Neural cell (in vitro differentiated cells): ENCODE results near the gene SPINDOC. TPM values are rescaled to one million over a fixed set of nuclear protein-coding genes. Genes with fewer than 3 reads are reported as not detected.

Source experiments
- H2AFZ ChIP-seq: fragments of 200-600, 300-800 bp; sonication (generic), shearing (Covaris generic); 2 replicates; pipeline ENCODE4 v1.6.0; 2014; ENCODE audit warnings: low read depth, mild to moderate bottlenecking, antibody characterized with exemption, low read length, moderate library complexity
- H3F3A ChIP-seq: fragments of 200-600 bp; shearing (Covaris generic); 2 replicates; pipeline ENCODE4 v1.6.1; 2016; ENCODE audit warnings: mild to moderate bottlenecking, moderate library complexity, mixed read lengths, antibody characterized with exemption, low read length; ENCODE audit not compliant: insufficient read depth, poor library complexity, severe bottlenecking
- H3K27ac ChIP-seq: fragments of 200-600, 300-800 bp; sonication (generic), shearing (Covaris generic); 2 replicates; pipeline ENCODE4 v1.5.1; 2014; ENCODE audit warnings: mild to moderate bottlenecking, low read length, moderate library complexity
- H3K27me3 ChIP-seq: fragments of 300-800, 200-600 bp; sonication (generic), shearing (Covaris generic); 2 replicates; pipeline ENCODE4 v1.6.0; 2014; ENCODE audit warnings: mild to moderate bottlenecking, low read depth, low read length, moderate library complexity; ENCODE audit not compliant: insufficient read depth
- H3K36me3 ChIP-seq: fragments of 300-800, 200-600 bp; sonication (generic), shearing (Covaris generic); 2 replicates; pipeline ENCODE4 v1.5.1; 2014; ENCODE audit warnings: mild to moderate bottlenecking, antibody characterized with exemption, low read length, moderate library complexity; ENCODE audit not compliant: insufficient read depth
- H3K4me2 ChIP-seq: fragments of 300-800, 200-600 bp; sonication (generic), shearing (Covaris generic); 2 replicates; pipeline ENCODE4 v1.6.0; 2014; ENCODE audit warnings: mild to moderate bottlenecking, low read length
- H3K4me3 ChIP-seq: fragments of 300-800, 200-600 bp; sonication (generic), shearing (Covaris generic); 2 replicates; pipeline ENCODE4 v1.5.1; 2014; ENCODE audit warnings: mild to moderate bottlenecking, low read length, moderate library complexity
- H3K79me2 ChIP-seq: fragments of 200-600 bp; shearing (Covaris generic); replicated peaks from 2 replicates; pipeline ENCODE4 v1.6.0; 2014; ENCODE audit warnings: mild to moderate bottlenecking, low read length, moderate library complexity; ENCODE audit not compliant: insufficient read depth
- H3K9ac ChIP-seq: fragments of 300-800, 200-600 bp; sonication (generic), shearing (Covaris generic); 2 replicates; pipeline ENCODE4 v1.6.1; 2016; ENCODE audit warnings: mild to moderate bottlenecking, low read length, mixed read lengths
- H3K9me2 ChIP-seq: fragments of 200-600 bp; shearing (Covaris generic); 2 replicates; pipeline ENCODE4 v1.6.1; 2016; ENCODE audit warnings: mild to moderate bottlenecking, low read length, mixed read lengths; ENCODE audit not compliant: insufficient read depth
- H3K9me3 ChIP-seq: fragments of 200-600, 300-800 bp; sonication (generic), shearing (Covaris generic); 2 replicates; pipeline ENCODE4 v1.6.1; 2016; ENCODE audit warnings: mild to moderate bottlenecking, mixed run types, low read length, moderate library complexity, mixed read lengths
- H4K20me1 ChIP-seq: fragments of 200-600 bp; shearing (Covaris generic); 2 replicates; pipeline ENCODE4 v1.6.1; 2016; ENCODE audit warnings: mild to moderate bottlenecking, mixed run types; ENCODE audit not compliant: insufficient read depth
- CTCF ChIP-seq: fragments of 450-650 bp; IDR thresholded peaks from 2 replicates; pipeline ENCODE4 v1.5.1; 2014; ENCODE audit warnings: antibody characterized with exemption, mild to moderate bottlenecking, moderate library complexity; ENCODE audit not compliant: poor library complexity, severe bottlenecking
- EP300 ChIP-seq: fragments of 450-650 bp; conservative IDR thresholded peaks from 2 replicates; pipeline ENCODE4 v1.6.1; 2014; ENCODE audit warnings: antibody characterized with exemption, mild to moderate bottlenecking, moderate library complexity; ENCODE audit not compliant: poor library complexity, severe bottlenecking
- EZH2 ChIP-seq: fragments of 200-600, 300-800 bp; shearing (Covaris generic), sonication (generic); IDR thresholded peaks from 2 replicates; pipeline ENCODE4 v1.6.1; 2014; ENCODE audit warnings: antibody characterized with exemption, low read length, borderline replicate concordance, mild to moderate bottlenecking; ENCODE audit not compliant: insufficient read depth, poor library complexity, severe bottlenecking
- MXI1 ChIP-seq: fragments of 450-650 bp; conservative IDR thresholded peaks from 2 replicates; pipeline ENCODE4 v1.6.1; 2014; ENCODE audit warnings: antibody characterized with exemption, mild to moderate bottlenecking; ENCODE audit not compliant: poor library complexity, severe bottlenecking
- POLR2AphosphoS5 ChIP-seq: IDR thresholded peaks from 2 replicates; pipeline ENCODE4 v1.6.1; 2012
- RAD21 ChIP-seq: fragments of 450-650 bp; conservative IDR thresholded peaks from 2 replicates; pipeline ENCODE4 v1.6.1; 2014; ENCODE audit warnings: antibody characterized with exemption, mild to moderate bottlenecking, moderate library complexity
- SMC3 ChIP-seq: fragments of 450-650 bp; conservative IDR thresholded peaks from 2 replicates; pipeline ENCODE4 v1.6.1; 2014; ENCODE audit warnings: antibody characterized with exemption, mild to moderate bottlenecking, moderate library complexity; ENCODE audit not compliant: poor library complexity
- TAF1 ChIP-seq: IDR thresholded peaks from 2 replicates; pipeline ENCODE4 v1.6.1; 2012; ENCODE audit warnings: low read depth
- polyA plus RNA-seq: library from polyadenylated mRNA; depleted of rRNA; stranded (reverse); fragments of >200 nt; gene quantifications from 2 replicates; pipeline ENCODE4 v1.2.3, GENCODE V29; 2014
- TF ChIP-seq, protein P1 (sequence below): IDR thresholded peaks from 2 replicates; pipeline ENCODE4 v1.6.1; 2012; ENCODE audit warnings: borderline replicate concordance

SPINDOC gene
- polyA plus RNA-seq, 1 donor from 2014 or later = 20.3 TPM

DNA sequence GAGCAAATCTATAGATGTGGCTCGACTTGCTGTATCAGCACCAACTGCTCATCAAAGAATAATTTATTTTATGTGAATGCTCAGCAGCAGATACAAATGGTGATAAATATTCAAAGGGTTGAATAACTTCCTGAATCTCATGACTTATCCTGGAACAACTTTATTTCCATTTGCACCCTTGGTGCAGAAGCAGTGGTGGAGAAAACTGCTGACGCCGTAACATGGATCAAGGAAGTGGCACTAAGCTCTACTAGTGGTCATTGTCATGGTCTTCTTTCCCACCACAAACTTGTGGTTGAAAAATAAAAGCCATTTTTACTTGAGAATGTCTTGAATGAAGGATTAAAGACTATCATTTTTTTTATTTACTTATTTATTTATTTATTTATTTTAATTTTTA is 40.2 kb downstream of the SPINDOC start:
- H3K79me2 ChIP-seq = peaks cover 33% of the 10 kb centered on the region
- H3K4me3 ChIP-seq = no peak overlapping the region
- TF ChIP-seq, protein P1, sequence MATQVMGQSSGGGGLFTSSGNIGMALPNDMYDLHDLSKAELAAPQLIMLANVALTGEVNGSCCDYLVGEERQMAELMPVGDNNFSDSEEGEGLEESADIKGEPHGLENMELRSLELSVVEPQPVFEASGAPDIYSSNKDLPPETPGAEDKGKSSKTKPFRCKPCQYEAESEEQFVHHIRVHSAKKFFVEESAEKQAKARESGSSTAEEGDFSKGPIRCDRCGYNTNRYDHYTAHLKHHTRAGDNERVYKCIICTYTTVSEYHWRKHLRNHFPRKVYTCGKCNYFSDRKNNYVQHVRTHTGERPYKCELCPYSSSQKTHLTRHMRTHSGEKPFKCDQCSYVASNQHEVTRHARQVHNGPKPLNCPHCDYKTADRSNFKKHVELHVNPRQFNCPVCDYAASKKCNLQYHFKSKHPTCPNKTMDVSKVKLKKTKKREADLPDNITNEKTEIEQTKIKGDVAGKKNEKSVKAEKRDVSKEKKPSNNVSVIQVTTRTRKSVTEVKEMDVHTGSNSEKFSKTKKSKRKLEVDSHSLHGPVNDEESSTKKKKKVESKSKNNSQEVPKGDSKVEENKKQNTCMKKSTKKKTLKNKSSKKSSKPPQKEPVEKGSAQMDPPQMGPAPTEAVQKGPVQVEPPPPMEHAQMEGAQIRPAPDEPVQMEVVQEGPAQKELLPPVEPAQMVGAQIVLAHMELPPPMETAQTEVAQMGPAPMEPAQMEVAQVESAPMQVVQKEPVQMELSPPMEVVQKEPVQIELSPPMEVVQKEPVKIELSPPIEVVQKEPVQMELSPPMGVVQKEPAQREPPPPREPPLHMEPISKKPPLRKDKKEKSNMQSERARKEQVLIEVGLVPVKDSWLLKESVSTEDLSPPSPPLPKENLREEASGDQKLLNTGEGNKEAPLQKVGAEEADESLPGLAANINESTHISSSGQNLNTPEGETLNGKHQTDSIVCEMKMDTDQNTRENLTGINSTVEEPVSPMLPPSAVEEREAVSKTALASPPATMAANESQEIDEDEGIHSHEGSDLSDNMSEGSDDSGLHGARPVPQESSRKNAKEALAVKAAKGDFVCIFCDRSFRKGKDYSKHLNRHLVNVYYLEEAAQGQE = no peak
- TF ChIP-seq SMC3 (no peak), TAF1 (no peak), POLR2AphosphoS5 (no peak), CTCF (no peak), EZH2 (no peak), EP300 (no peak), MXI1 (no peak), RAD21 (no peak)
- H3K4me2 ChIP-seq = no peak overlapping the region
- no peaks in the 10 kb centered on the region for H3K9me2 ChIP-seq
- no peaks in the 10 kb centered on the region for H4K20me1 ChIP-seq
- no peak overlapping the region for H2AFZ ChIP-seq
- no peak overlapping the region for H3K27ac ChIP-seq
- H3K36me3 ChIP-seq = no peaks in the 10 kb centered on the region
- no peaks in the 10 kb centered on the region for H3K27me3 ChIP-seq
- H3F3A ChIP-seq = no peaks in the 10 kb centered on the region
- no peak overlapping the region for H3K9ac ChIP-seq
- no peaks in the 10 kb centered on the region for H3K9me3 ChIP-seq

DNA sequence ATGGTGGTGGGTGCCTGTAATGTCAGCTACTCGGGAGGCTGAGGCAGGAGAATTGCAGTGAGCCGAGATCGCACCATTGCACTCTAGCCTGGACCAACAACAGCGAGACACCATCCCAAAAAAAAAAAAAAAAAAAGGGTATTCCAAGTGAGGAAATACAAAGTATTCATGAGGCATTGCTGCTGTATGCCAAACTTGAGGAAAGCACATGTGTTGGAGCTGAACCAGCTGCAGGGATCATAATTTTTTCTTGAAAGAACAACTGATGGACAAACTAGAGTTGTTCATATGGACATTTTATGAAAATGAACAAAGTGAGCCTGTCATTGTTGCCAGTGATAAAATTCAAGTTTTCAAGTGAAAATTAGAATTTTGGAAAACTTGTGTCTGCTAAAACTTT is 41.4 kb downstream of the SPINDOC start:
- Histone ChIP-seq H3K9me3 (no peaks in the 10 kb centered on the region), H3K9me2 (no peaks in the 10 kb centered on the region), H3K27me3 (no peaks in the 10 kb centered on the region), H3K9ac (no peak overlapping the region), H4K20me1 (no peaks in the 10 kb centered on the region), H3K4me2 (no peak overlapping the region), H3K79me2 (peaks cover 24% of the 10 kb centered on the region), H2AFZ (no peak overlapping the region), H3K4me3 (no peak overlapping the region), H3K36me3 (no peaks in the 10 kb centered on the region), H3K27ac (no peak overlapping the region), H3F3A (no peaks in the 10 kb centered on the region)
- no peak for TF ChIP-seq CTCF
- TF ChIP-seq EZH2 = no peak
- no peak for TF ChIP-seq TAF1
- no peak for TF ChIP-seq POLR2AphosphoS5
- TF ChIP-seq EP300 = no peak
- TF ChIP-seq SMC3 = no peak
- TF ChIP-seq, protein P1 = no peak
- no peak for TF ChIP-seq RAD21
